KMS-11 (cell line): ENCODE results near the gene DCAF5.

ENCODE experiments used
- H2AFZ ChIP-seq: fragments of 200-600 bp; sonication (generic); 2 replicates; pipeline ENCODE4 v1.6.1; 2016; ENCODE audit warnings: antibody characterized with exemption, mixed run types, low read depth
- H3K27ac ChIP-seq: fragments of 200-600 bp; sonication (generic); 2 replicates; pipeline ENCODE4 v1.6.1; 2016; ENCODE audit warnings: mild to moderate bottlenecking, mixed run types
- H3K27me3 ChIP-seq: fragments of 200-600 bp; sonication (generic); 2 replicates; pipeline ENCODE4 v1.6.1; 2017; ENCODE audit warnings: mild to moderate bottlenecking, low read depth, mixed run types, moderate library complexity; ENCODE audit not compliant: insufficient read depth
- H3K36me3 ChIP-seq: fragments of 200-600 bp; sonication (generic); 2 replicates; pipeline ENCODE4 v1.6.1; 2017; ENCODE audit warnings: mild to moderate bottlenecking, mixed run types; ENCODE audit not compliant: insufficient read depth
- H3K4me1 ChIP-seq: fragments of 200-600 bp; sonication (generic); 2 replicates; pipeline ENCODE4 v1.6.1; 2016; ENCODE audit warnings: mild to moderate bottlenecking, low read depth, mixed run types; ENCODE audit not compliant: poor library complexity, severe bottlenecking
- H3K4me2 ChIP-seq: fragments of 200-600 bp; sonication (generic); 2 replicates; pipeline ENCODE4 v1.7.0; 2016; ENCODE audit warnings: mild to moderate bottlenecking, mixed run types
- H3K4me3 ChIP-seq: fragments of 200-600 bp; sonication (generic); IDR thresholded peaks from 2 replicates; pipeline ENCODE4 v1.6.1; 2017; ENCODE audit warnings: low read depth, low read length, mixed read lengths; ENCODE audit not compliant: insufficient read depth
- H3K79me2 ChIP-seq: fragments of 200-600 bp; sonication (generic); 2 replicates; pipeline ENCODE4 v1.6.1; 2016; ENCODE audit warnings: low read depth, mixed run types; ENCODE audit not compliant: insufficient read depth
- H3K9ac ChIP-seq: fragments of 200-600 bp; sonication (generic); 2 replicates; pipeline ENCODE4 v1.6.1; 2016; ENCODE audit warnings: mild to moderate bottlenecking, mixed run types
- H4K20me1 ChIP-seq: fragments of 200-600 bp; sonication (generic); 2 replicates; pipeline ENCODE4 v1.6.1; 2016; ENCODE audit warnings: mild to moderate bottlenecking, mixed run types; ENCODE audit not compliant: insufficient read depth
- TF ChIP-seq, protein P1 (sequence below): fragments of 200-600 bp; sonication (generic); conservative IDR thresholded peaks from 2 replicates; pipeline ENCODE4 v1.6.1; 2017; ENCODE audit warnings: low read depth, mild to moderate bottlenecking, antibody characterized with exemption, low read length, moderate library complexity, mixed read lengths

Gene DCAF5

DNA sequence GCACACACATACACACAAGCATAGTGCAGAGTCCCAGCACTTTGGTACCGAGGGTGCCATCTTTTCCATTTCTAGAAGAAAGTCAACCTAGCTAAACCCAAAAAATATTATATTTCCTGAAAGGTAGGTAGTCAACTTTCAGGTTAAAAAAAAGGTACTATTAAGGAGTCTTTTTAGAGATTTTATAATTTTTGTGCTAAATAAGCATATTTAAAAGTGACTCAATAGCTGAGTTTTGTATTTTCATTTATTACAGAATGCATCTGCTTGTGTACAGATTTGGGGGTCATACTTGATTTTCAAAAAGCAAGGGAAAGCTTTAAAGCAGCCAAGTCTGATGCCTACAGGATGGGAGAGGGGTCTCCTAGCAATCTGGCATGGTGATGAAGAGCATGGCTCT lies 34.6 kb downstream of the DCAF5 start:
- Histone ChIP-seq H3K4me2 (no peak overlapping the region), H3K27ac (no peak overlapping the region), H3K79me2 (no peaks in the 10 kb centered on the region), H2AFZ (no peak overlapping the region), H3K9ac (no peak overlapping the region), H4K20me1 (no peaks in the 10 kb centered on the region), H3K27me3 (no peaks in the 10 kb centered on the region), H3K4me1 (no peaks in the 10 kb centered on the region), H3K4me3 (no peak overlapping the region), H3K36me3 (no peaks in the 10 kb centered on the region)
- TF ChIP-seq, protein P1, sequence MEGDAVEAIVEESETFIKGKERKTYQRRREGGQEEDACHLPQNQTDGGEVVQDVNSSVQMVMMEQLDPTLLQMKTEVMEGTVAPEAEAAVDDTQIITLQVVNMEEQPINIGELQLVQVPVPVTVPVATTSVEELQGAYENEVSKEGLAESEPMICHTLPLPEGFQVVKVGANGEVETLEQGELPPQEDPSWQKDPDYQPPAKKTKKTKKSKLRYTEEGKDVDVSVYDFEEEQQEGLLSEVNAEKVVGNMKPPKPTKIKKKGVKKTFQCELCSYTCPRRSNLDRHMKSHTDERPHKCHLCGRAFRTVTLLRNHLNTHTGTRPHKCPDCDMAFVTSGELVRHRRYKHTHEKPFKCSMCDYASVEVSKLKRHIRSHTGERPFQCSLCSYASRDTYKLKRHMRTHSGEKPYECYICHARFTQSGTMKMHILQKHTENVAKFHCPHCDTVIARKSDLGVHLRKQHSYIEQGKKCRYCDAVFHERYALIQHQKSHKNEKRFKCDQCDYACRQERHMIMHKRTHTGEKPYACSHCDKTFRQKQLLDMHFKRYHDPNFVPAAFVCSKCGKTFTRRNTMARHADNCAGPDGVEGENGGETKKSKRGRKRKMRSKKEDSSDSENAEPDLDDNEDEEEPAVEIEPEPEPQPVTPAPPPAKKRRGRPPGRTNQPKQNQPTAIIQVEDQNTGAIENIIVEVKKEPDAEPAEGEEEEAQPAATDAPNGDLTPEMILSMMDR: no peak

DNA sequence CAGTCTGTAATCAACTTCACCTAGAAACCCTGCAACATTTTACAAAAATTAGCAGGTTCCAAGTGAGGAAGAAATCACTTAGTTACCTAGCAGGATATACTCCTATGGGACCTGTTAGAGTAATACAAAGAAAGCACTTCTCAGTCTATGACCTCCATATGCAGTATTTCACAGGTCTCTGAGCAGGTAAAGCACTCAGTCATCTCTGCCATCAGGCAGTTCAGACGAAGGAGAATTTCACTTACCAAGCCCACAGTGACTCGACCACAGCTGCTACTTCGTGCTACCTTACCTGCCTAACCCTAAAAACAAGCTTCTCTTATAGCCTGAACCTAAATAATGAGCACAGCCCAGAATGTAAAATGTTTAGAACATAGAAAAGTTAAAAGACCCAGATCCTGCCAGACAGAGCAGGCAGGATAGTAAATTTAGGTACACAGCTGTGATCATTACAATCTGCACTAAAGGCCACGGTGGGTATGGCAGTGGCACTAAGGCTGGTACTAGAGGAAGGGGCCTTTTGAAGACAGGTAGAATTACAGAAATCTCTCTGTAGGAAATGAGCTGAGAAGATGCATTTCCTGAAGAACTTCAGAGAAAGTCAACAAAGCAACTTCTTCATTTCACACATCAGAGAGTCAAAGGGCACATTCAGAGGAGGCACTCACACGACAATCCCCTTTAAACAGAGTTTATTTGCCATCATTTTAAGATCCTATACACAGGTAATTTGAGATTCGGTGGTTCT lies 35.7 kb downstream of the DCAF5 start:
- Histone ChIP-seq H3K27ac (no peak overlapping the region), H3K79me2 (no peaks in the 10 kb centered on the region), H3K4me2 (no peak overlapping the region), H3K27me3 (no peaks in the 10 kb centered on the region), H2AFZ (no peak overlapping the region), H4K20me1 (no peaks in the 10 kb centered on the region), H3K4me1 (no peaks in the 10 kb centered on the region), H3K4me3 (no peak overlapping the region), H3K9ac (no peak overlapping the region), H3K36me3 (no peaks in the 10 kb centered on the region)
- TF ChIP-seq, protein P1: no peak

DNA sequence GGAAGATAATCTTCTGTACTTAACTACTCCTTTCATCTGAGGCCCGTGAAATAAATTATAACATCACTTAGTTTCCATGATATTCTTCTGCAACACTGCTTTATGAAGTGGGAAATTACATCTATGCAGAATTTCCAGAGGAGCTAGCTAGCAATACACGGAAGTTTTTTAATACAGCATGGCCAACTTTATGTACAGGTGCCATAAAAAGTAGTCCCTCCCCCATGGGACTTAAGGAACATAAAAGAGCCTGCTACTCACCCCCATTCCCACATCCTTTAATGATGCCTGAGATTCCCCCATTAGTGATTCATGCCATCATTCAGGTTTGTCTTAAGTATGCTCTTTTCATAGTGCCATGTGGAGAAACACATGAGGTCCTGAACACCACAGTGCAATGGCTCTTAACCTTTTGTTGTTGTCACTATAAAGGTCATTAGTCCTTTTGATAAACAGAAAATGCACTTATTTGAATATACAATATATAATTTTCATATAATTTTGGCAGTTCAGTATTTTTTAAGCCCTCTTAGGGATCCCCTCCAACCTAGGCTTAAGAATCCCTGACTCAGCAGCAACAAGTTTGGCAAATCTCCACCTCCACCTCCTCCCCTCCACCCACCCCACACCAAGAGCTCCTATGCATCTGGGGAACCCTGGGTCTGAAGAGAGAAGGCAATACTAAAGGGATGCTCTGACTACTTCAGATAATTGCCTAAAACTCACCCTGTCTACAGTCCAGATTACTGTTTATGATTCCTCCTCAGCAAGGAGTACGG lies 37.3 kb downstream of the DCAF5 start:
- H2AFZ ChIP-seq: no peak overlapping the region
- no peak overlapping the region for H3K4me3 ChIP-seq
- no peak overlapping the region for H3K9ac ChIP-seq
- no peaks in the 10 kb centered on the region for H3K4me1 ChIP-seq
- no peaks in the 10 kb centered on the region for H3K36me3 ChIP-seq
- H3K4me2 ChIP-seq: no peak overlapping the region
- H3K27ac ChIP-seq: no peak overlapping the region
- no peaks in the 10 kb centered on the region for H3K27me3 ChIP-seq
- H3K79me2 ChIP-seq: no peaks in the 10 kb centered on the region
- H4K20me1 ChIP-seq: no peaks in the 10 kb centered on the region
- TF ChIP-seq, protein P1: no peak

- H3K79me2 ChIP-seq: no peaks in the 10 kb centered on the region
- H3K9ac ChIP-seq: no peak overlapping the region
- H3K4me1 ChIP-seq: no peaks in the 10 kb centered on the region
- H3K27me3 ChIP-seq: no peaks in the 10 kb centered on the region
- H4K20me1 ChIP-seq: no peaks in the 10 kb centered on the region
- TF ChIP-seq, protein P1: no peak
- H3K4me2 ChIP-seq: no peak overlapping the region
- no peak overlapping the region for H3K4me3 ChIP-seq
- no peaks in the 10 kb centered on the region for H3K36me3 ChIP-seq
- no peak overlapping the region for H3K27ac ChIP-seq
- H2AFZ ChIP-seq: no peak overlapping the region
Measured at GRCh38 chr14:69114763-69115162, 38.2 kb downstream of the DCAF5 start.
